DMS 273 (cell line): ENCODE results near the gene PIAS1.
"Not testable (repeated sequence)": the region's sequence is repeated elsewhere in the genome, so short reads cannot be mapped to it uniquely, and the experiment has no call there.

Source experiments
- DNase-seq: peaks from one replicate; lab custom pipeline; 2025; ENCODE audit not compliant: unreplicated experiment; lab: John Stamatoyannopoulos, UW

PIAS1 gene

GRCh38 chr15:68034081-68034480, 20.0 kb upstream of the PIAS1 start:
- DNase-seq, result peak; percentile 54

GRCh38 chr15:68034719-68035293, 19.3 kb upstream of the PIAS1 start:
- DNase-seq, result no peak

GRCh38 chr15:68038246-68038645, 15.9 kb upstream of the PIAS1 start:
- no peak for DNase-seq

DNA sequence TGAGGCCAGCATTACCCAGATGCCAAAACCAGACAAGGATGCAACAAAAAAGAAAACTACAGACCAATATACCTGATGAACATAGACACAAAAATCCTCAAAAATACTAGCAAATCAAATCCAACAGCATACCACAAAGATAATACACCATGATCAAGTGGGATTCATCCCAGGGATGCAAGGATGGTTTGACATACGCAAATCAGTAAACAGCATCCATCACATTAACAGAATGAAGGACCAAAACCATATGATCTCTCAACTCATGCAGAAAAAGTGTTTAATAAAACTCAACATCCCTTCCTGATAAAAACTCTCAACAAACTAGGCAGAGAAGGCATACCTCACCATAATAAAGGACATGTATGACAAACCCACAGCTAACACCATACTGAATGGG, 14.0 kb upstream of the PIAS1 start:
- no peak for DNase-seq

- no peak for DNase-seq
Measured at GRCh38 chr15:68042156-68042854, 11.8 kb upstream of the PIAS1 start.

DNA sequence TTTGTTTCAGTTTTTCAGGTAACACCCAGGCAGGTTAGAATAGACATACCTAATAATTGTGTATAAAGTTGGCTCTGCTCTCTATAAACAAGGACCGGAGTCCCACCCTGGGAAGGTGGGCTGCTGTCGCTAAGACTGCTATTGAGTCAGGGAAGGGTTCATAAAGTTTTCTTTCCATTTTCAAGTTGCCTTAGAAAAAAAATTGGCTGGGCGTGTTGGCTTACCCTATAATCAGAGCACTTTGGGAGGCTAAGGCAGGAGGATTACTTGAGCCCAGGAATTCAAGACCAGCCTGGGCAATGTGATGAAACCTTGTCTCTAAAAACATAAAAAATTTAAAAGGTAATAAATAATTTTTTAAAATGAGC, 11.3 kb upstream of the PIAS1 start:
- no peak for DNase-seq

DNA sequence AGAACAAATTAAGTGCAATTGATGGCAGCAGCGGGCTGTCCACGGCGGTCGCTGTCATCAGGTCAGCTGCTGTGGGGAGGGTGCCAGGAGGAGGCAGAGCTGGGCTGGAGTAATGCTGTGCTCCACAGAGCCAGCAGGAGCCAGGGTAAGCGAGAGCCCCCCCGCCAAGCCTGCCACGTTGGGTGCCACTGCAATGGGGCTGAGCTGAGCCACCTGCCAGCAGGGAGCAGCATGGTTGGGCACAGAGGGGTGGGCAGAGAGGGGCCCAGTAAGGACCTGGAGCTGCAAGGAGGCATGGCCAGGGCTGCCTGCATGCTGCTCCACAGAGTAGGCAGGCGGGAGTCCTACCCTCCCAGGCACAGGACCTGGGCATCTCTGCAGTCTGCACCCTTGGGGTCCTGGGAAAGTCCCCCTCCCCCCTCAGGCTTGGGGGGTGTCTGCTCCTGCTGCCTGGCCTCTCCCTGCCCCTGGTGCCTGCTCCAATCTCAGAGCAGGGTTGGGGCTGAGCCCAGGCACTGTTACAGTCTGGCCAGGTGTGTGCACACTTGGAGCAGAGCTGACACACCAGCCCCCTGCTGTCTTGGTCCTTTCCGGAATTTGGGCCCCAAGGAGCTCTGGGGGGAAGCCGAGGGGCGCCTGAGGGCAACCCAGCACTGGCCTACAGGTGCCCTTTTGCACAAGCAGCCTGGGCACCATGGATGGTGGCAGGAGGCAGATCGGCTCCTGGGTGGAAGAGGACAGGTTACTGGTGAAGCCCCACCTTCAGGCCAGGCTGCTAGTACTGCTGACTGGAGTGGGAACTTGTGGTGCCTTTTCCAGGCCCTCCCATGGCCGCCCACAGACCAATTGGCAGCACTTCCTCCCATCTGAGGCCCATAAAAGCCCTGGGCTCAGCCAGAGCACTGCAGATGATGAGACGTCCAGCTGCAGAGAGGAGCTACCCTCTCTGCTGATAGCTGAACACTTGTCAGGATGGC, 8.5 kb upstream of the PIAS1 start:
- no peak for DNase-seq

DNA sequence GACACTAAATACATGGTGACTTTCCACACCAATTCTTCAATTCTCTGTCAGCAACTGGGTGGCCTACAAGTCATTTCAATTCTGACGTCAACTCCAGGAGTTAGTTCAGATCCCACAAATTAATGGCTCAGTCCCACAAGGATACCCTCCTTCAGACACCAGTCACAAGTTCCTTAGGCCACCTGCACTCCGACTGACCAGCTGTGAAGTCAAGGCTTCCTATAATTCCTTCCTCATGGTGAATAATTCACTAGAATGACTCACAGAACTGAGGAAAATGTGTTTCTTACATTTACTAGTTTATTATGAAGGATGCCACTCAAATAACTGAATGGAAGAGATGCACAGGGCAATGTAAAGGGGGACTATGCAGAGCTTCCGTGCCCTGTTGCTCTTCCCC, 6.3 kb upstream of the PIAS1 start:
- no peak for DNase-seq

DNA sequence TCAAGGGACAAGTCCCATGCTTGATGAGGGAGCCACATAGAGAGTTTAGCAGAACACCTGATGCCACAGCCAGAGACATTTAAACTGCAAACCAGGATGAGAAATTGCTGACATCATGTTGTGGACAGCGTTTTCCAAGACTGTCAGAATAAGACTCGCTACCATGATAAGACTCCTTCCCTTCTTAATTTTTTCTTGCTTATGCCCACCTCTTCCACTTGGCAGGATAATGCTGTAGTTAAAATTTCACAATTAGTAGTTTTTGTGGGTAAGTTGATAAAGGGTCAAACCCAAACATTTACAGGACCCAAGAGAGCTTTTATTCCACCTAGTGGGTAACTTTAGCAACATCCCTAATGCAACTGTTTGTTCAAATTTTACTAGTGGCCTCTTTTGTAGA, 3.0 kb upstream of the PIAS1 start:
- DNase-seq, result peak; percentile 8

GRCh38 chr15:68051907-68052306, 2.2 kb upstream of the PIAS1 start:
- DNase-seq, result no peak

GRCh38 chr15:68052431-68052830, 1.7 kb upstream of the PIAS1 start:
- DNase-seq, result no peak

DNA sequence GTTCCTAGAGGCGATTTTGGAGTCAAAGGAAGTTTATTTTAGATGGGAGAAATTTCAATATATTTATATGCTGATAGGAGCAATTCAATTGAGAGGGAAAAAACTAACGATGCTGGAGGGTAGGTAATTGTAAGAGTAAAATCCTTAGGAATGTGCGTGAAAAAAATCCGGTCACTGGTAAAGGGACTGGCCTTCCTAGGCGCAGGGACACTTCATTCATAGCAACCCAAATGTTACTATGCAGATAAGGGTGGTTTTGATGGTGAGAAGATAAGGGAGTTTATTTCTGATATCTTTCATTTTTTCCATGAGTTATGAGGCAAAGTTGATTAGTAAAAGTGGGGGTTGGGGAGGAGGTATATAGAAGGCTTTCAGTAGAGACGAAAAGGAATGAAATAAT, 1.1 kb upstream of the PIAS1 start:
- DNase-seq, result no peak

- DNase-seq, result peak; percentile 88
Measured at GRCh38 chr15:68054628-68055223, 611 bp downstream of the PIAS1 start.

DNA sequence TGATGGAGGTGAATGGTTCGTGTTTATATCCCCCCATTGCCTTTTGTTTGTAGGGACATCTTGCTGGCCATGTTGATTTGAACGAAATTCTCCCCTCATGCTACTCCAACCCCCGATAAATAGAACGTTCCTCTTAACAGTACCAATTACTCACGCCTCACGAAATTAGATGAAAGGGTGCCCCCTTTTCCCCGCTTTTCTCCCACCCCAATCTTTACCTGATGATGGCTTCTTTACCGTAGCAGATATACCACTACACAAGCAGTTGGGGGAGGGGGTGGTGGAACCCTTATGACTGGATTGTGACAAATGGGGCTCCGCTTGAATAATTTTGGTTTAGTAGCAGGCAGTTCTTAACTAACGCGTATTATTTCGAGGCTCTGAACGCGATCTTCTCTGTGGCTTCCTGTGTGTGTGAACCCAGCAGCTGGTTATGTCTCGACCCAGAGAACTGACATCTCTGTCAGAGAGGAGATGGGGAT, 1.1 kb downstream of the PIAS1 start:
- DNase-seq, result peak; percentile 55

- DNase-seq, result no peak
Measured at GRCh38 chr15:68056097-68056865, 2.2 kb downstream of the PIAS1 start.

GRCh38 chr15:68057034-68057433, 2.9 kb downstream of the PIAS1 start:
- DNase-seq, result no peak

- no peak for DNase-seq
Measured at GRCh38 chr15:68057758-68058157, 3.6 kb downstream of the PIAS1 start.

DNA sequence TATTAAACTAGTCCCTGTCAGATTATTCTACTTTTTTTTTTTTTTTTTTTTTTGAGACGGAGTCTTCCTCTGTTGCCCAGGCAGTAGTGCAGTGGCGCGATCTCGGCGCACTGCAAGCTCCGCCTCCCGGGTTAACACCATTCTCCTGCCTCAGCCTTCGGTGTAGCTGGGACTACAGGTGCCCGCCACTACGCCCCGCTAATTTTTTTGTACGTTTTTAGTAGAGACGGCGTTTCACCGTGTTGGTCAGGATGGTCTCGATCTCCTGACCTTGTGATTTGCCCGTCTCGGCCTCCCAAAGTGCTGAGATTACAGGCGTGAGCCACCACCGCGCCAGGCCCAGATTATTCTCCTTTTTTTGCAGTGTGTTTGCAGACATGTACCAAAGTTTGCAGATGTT, 4.9 kb downstream of the PIAS1 start:
- not testable (repeated sequence) for DNase-seq

- no peak for DNase-seq
Measured at GRCh38 chr15:68059630-68060029, 5.5 kb downstream of the PIAS1 start.

DNA sequence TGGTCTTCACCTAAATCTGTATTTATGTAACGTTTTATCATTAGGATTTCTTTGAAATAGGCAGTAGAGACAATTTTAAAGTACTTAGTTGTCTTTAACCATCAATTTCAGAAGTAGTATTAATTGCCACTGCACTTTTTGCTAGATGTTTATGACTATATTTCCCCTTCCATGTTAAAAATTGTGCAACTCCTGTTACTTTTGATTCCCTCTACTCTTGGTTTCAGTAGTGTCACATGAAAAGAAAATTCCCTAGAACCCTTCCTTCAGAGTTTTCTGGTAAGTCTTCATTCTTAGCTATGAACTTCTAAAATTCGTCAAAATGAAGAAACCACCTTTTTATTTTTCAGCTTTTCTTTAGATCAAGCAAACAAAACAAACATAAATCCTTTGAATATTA, 7.1 kb downstream of the PIAS1 start:
- no peak for DNase-seq

DNA sequence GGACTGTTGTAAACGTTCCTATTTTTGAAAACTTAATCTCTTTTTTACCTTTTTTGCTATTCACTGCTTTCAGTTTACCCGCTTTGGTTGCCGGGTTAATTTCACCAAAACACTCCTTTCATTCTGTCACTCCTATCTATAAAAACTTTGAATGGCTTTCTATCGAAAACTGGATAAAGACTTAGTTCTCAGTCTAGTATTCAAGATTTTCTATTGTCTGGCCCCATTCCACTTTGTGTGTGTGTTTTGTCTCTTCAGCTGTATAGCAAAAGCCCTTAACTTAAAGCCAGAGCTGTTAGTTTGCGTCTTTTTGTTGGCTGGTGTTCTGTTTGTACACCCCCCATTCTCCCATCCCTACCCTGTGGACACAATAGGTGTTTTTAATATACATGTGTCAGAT, 7.5 kb downstream of the PIAS1 start:
- DNase-seq, result no peak
